ENCODE results near the gene ZNF689. TPM values are rescaled to one million over a fixed set of nuclear protein-coding genes. Genes with fewer than 3 reads are reported as not detected.

Gene ZNF689
- total RNA-seq: 13.8 and 17.0 TPM in 2 replicates

DNA sequence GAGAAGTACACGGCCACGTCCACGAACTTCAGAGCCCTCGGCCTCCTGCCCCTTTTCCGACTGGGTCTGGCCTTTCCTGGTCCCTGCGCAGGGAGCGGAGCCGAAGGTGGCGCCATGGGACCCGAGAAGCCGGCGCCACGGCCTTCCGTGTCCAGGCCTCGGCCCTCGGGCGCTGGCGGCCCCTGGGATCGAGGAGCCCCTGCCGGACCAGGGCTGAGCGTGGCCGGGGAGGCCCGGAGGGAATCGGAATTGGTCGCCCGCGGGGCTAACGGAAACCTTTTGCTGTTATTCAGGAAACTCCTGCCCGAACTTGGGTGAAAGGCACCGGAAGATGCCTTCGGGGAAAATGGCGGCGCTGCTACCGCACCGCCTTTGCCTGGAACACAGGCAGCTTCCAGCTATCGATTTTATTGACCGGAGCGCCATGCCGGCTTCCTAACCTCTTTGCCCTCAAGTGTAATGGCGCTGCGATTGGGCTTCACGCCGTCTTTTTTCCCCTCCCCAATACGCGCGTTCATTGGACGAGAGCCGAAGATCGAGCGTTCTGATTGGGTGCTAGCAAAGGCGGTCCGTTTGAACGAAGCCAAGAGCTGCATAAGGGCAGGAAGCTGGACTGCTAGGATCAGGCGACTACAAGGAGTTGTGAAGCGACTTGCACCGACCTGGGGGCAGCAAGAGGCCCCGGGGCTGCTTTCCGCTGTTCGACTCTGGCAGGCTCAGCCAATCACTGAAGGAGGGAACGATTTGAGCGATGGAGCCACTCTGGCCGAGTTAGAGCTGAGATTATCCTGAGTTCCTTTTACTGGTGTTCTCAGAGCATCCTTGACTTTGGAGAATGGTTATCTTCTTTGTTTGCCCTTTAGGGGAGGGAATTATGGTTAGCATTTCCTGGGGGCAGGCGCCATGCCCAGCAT, at the start of gene ZNF689:
Gene ZNF689, minus strand, starts transcription at position 464 of the 914 bp plus-strand sequence. Its CDS starts 348 bp downstream, at position 116.

DNA sequence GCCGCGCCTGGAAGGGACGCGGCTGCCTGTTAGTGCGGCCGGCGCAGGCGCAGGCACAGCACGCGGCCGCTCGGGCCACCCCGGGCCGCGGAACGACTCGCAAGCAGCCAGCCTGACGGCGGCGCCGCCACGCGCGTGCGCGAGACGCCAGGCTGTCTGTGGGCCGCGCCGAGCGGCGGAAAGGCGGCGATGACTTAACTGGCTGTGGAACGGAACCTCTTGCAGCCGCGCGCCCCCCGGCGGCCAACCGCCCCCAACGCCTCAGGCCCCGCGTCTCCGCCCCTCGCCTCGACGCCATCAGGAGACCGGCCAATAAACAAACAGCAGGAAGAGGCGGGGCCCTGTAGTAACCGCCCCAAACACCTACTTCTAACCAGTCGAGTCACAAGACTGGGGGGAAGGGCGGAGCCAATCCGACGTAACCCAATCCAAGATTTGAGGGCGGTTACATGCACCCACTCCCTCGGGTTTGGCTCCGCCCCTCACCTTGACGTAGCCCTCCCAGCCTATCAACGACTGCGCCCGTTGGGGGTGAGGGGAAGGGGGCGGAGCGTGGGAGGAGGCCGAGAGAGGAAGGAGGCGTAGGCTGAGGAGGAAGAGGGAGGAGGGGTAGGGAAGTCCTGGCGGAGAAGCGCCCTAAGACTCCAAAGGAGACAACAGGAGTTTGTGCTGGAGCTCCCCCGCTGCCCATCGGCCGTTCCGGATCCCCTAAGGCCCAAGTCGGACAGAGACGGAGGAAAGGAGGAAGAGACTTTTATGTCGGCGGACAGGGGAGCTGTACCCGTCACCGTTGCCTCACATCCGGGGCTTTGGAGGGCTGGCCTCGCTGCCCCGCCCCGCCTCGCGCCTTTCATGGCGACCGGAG, 47.9 kb upstream of the ZNF689 start, which contains the start of gene FBRS:
Gene FBRS, plus strand, starts transcription at position 566 of the 865 bp plus-strand sequence. CDS start 1,088 bp downstream, outside the sequence.

DNA sequence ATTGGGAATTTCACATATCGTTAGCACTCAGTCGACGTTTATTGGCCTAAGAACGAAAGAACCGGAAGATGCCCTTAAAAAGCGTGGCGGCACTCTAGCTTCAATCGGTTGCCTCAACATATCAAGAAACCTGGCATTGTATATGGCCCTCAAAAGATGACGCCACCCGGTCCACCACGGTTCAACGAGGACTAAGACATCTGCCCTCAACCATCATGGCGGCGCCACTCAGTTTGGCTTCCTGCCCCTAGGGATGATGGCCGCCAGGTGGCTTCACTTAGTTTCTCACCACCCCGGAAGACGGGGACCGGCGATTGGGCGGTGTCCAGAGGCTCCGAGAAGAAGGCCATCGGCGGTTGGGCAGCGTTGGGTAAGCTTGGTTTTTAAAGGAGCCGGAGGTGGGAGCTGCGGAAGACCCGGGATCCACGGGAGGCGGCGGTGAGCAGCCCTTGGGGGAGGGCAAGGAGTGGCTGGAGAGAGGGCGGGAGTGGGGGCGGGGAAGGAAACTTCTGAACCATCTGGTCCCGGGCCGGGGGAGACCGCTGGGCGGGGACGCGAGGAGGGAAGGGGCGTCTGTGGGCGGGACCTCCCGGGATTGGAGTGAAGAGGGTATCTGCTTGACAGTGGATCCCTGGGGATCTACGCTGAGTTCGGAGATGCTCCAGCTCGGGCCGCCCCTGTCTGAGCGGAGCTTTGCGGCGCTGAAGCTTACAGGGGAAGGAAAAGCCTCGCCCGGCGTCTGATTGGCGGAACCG, 40.4 kb upstream of the ZNF689 start, which contains the start of gene PRR14:
Gene PRR14, plus strand, starts transcription at position 592 of the 755 bp plus-strand sequence. CDS start 686 bp downstream, outside the sequence.

DNA sequence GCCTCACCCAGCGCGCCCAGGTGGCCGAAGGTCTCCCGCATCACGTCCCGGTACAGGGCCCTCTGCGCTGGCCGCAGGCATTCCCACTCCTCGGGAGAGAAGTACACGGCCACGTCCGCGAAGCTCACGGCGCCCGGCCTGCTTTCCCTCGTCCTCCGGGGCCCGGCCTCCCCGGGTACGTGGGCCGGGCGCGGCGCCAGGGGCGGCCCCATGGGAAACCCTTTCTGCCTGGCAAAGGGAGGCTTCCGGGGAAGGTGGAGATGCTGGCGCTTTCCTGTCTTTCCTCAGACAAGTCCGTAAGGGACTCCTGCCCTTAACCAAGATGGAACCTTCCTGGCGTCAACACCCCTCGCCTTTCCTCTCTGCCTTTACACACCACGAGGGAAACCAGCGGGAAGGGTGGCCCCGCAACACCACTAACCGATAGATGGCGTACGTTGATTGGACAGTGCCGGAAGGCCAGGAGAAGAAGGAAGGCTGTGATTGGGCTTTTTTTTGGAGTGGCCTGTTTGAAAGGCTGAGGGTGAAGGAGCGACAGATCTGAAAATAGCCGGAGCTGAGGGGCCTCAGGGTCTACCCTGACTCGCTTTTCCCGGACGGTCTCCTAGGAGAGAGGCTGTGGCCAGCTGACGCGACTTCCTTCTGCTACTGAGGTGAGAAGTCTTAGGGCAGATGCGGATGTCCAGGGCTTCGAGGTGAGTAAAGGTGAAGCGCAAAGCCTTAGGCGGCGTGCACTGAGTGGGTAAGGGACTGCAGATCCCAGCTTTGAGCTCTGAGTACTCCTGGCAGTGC, 24.6 kb downstream of the ZNF689 start, which contains the start of gene ZNF785:
Gene ZNF785, minus strand, starts transcription at position 298 of the 792 bp plus-strand sequence. Its CDS starts 86 bp downstream, at position 212.

DNA sequence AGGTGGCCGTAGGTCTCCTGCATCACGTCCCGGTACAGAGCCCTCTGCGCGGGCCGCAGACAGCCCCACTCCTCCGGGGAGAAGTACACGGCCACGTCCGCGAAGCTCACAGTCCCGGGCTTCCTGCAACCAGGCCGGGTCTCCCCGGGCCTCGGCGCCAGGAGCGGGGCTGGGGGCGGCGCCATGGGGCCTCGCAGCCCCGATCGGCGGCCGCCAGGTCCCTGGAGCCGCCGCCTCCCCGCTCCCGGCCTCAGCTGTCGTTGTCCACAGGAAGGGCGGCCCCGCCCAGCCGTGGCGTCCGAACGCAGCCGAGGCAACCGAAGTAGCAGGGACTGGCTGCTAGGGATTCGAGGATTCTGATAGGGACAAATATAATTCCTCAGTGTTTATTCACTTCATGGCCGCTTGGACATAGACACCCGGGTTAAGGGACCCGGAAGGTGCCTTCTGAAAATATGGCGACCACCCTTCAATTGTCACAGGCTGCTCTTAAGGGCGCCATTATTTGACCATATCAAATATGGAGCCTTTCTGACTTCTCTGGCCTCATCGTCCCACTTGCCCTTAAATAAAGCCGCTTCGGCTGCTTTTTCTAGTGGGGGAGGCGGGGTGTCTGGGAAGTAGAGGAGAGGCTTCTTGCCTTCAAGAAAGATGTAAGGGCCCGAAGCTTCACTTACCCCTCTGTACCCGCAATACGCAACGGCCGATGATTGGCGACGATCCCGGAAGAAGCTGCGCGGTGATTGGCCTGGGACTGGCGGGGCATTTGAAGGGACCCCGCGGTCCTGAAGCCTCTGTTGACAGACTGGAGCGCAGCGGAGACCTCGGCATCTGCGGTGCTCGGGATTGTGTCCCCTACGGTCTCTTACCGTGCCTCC, 38.5 kb downstream of the ZNF689 start, which contains the start of gene ZNF688:
Gene ZNF688, minus strand, starts transcription at position 270 of the 878 bp plus-strand sequence. Its CDS starts 85 bp downstream, at position 185.

DNA sequence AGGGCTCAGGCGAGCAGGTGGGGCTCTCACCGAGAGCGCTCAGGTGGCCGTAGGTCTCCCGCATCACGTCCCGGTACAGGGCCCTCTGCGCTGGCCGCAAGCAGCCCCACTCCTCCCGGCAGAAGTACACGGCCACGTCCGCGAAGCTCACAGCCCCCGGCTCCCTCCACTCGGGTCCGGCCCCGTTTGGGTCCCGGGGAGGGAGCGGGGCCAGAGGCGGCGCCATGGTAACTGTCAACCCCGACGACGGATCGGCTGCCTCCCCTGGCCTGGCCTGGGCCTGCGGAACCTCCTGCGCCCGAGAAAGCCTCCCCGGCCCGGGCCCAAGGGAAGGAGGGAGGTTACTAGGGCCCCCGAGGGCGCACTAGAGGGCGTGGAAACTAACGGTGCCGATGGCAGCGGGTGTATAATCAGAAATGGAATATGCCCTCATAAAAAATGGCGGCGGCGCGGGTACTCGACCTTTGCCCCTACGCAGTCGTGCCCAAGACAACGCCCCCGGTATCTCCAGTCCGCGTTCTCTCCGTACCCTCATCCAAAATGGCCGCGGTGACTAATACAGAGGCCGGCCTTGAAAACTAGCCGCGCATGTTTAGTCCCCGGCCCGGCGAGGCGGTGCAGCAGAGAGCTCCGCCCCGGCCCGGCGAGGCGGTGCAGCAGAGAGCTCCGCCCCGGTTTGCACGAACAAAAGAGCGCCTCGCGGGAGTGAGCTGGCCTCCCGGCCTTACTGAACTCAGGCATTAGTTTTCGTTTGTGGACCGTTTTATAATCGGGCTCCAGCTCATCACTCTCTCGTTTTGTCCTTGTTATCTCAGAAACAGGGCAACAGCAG, 52.0 kb downstream of the ZNF689 start, which contains the start of gene ZNF764:
Gene ZNF764, minus strand, starts transcription at position 418 of the 832 bp plus-strand sequence. Its CDS starts 192 bp downstream, at position 226.

Small RNAs within 50 kb of the gene (small RNA-seq; reads per million reads assigned to genes)
- gene AC093249.1 (not detected), gene AC093249.4 (not detected)

Other genes with a start within 250 kb of the ZNF689 start
- gene TBC1D10B, start 239.9 kb downstream of the ZNF689 start, total RNA-seq: 45.1 and 47.4 TPM in 2 replicates
- not detected in 2 replicates for gene MYL11, start 235.6 kb downstream of the ZNF689 start, total RNA-seq
- gene SEPTIN1, start 227.8 kb downstream of the ZNF689 start, total RNA-seq: 0.12 and 0.32 TPM in 2 replicates
- gene ZNF48, start 215.0 kb downstream of the ZNF689 start, total RNA-seq: 6.3 and 8.0 TPM in 2 replicates
- 10.8 and 11.5 TPM in 2 replicates for gene ZNF771, start 202.8 kb downstream of the ZNF689 start, total RNA-seq
- 7.3 and 8.6 TPM in 2 replicates for gene DCTPP1, start 180.4 kb downstream of the ZNF689 start, total RNA-seq
- 9.1 and 12.0 TPM in 2 replicates for gene SEPHS2, start 164.5 kb downstream of the ZNF689 start, total RNA-seq
- not detected in 2 replicates for gene ITGAL, start 137.6 kb downstream of the ZNF689 start, total RNA-seq
- 31.5 and 32.9 TPM in 2 replicates for gene ZNF768, start 83.8 kb downstream of the ZNF689 start, total RNA-seq
- 15.3 and 16.6 TPM in 2 replicates for gene ZNF747, start 75.5 kb downstream of the ZNF689 start, total RNA-seq
- 8.6 and 9.7 TPM in 2 replicates for gene ZNF764, start 52.0 kb downstream of the ZNF689 start, total RNA-seq
- gene ZNF688, start 38.7 kb downstream of the ZNF689 start, total RNA-seq: 7.2 and 12.5 TPM in 2 replicates
- gene ZNF785, start 24.7 kb downstream of the ZNF689 start, total RNA-seq: 11.1 and 15.6 TPM in 2 replicates
- gene PRR14, start 40.6 kb upstream of the ZNF689 start, total RNA-seq: 9.4 and 9.7 TPM in 2 replicates
- 28.9 and 32.5 TPM in 2 replicates for gene FBRS, start 48.0 kb upstream of the ZNF689 start, total RNA-seq
- 25.3 and 28.7 TPM in 2 replicates for gene SRCAP, start 88.8 kb upstream of the ZNF689 start, total RNA-seq
- 21.1 and 22.3 TPM in 2 replicates for gene PHKG2, start 138.0 kb upstream of the ZNF689 start, total RNA-seq
- 0.36 and 0.49 TPM in 2 replicates for gene CFAP119, start 151.7 kb upstream of the ZNF689 start, total RNA-seq
- 93.1 and 102 TPM in 2 replicates for gene RNF40, start 151.9 kb upstream of the ZNF689 start, total RNA-seq
- 20.9 and 22.2 TPM in 2 replicates for gene ZNF629, start 176.8 kb upstream of the ZNF689 start, total RNA-seq